GM19099 (cell line): ENCODE results near the gene RHO.

Experiments
- POLR2A ChIP-seq: IDR thresholded peaks from 3 replicates; pipeline ENCODE4 v1.6.1; 2011; ENCODE audit warnings: low read depth; ENCODE audit not compliant: insufficient read length; ENCODE audit errors: extremely low read depth

Gene RHO

DNA sequence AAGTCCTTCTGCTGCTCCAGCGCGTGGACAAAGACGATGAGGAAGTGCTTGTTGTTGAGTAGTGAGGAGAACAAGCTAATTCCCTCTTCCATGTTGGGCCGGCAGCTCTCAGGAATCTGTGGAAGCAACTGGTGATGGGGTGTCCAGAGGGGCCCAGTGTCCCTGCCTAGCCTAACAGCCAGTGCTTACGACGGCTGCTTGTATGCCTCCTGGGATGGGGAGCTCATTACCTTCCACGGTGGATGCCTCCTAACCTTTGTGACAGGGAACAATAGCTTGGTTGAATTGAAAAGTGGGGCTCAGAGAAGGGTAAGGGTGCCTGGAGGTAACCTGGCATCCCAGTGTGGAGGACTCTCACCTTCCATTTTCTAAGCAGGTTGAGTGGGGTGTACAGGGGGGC is 37.5 kb downstream of the RHO start:
- TF ChIP-seq POLR2A = no peak

DNA sequence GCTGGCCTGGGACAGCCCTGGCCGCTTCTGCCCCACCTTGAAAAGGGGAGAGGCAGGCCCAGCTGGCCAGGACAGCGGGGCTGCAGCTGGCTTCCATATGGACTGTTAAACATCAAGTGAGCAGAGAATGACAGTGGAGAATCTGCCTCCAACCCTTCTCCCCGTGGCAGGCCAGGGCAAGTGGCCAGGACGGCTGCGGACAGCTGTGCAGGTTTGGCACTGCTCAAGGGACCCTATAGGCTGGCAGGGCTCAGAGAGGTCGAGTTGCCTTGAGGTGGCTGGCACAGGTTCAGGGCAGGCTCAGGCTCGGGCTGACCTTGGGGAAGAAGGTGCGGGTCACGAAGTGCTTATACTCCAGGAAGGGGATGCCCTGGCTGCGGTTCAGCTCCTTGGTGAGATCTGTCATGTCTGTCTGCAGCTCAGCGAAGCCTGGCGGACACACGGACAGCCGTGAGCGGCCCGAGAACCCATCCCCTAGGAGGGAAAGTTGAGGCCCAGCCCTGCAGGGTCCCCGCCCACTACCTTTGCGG is 38.8 kb downstream of the RHO start:
- TF ChIP-seq POLR2A = no peak

DNA sequence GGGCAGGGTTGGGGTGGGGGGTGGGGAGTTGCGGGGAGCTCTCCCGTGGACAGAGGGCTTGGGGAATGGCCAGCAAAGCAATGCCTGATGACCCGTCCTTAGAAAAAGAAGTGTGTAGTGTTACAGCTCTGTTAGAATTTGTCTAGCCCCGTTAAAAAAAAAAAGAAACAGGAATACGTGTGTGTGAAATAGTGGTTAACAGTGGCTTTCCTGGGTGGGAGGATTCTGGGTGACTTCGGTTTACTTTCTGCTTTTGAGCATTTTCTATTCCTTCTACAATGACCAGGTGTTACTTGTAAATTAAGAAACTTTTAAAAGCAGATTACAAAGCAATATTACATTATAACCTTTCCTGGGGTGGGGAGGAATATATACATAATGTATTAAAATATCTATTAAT is 39.5 kb downstream of the RHO start:
- no peak for TF ChIP-seq POLR2A

DNA sequence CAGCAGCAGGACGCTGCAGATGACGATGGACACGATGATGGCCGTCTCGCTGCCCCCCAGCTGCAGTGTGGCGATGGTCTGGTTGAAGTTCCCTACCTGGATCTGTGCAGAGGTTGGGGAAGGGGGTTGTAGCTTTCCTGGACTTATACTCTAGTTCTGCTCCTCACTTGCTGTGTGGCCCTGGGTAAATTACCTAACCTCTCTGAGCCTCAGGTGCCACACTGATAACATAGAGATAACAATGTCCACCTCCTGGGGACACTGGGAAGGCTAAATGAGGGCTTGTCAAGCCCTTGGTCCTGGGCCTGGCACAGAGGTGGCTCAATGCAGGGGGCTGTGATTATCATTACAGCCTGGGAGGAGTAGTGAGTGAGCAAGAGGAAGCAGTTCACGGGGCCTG is 41.4 kb downstream of the RHO start:
- no peak for TF ChIP-seq POLR2A

DNA sequence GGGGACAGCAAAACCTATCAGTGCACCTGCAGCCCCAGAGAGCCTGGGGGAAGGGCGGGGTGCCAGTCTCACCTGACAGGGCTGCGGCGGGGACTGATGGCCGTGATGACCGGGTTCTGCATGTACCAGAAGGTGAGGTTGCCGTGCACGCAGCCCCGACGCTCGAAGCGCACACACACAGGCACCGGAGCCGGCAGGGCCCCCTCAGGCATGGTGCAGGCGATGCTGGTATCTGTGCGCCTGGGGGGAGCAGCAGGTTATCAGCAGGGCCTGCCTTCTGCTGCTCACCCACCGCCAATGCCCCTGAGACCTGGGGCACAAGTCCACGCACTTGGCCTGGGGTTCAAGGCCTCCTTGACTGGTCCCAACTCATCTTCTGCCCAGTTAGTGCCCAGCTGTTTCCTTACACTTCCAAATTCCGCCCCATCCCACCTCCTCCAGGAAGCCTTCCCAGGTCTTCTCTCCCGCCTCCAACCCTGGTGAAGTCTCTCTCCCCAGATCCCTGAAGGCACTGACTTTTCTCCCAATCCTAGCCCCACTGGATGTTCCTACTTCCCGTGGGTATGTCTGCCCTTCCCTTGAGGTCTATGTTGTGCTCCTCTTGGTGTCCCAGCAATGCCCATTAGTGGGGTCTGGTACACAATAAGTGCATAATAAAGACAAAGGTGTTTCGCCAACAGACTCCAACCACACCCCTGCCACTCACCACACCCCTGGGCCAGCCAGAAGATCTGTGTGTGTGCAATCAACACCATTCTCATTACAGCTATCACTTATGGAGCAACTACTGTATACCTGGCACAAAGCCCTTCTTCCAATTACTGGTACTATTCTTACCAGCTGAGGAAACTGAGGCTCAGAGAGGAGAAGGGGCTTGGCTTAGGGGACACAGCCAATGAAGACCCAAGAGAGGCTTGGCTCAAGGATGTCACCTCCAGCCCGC is 43.4 kb downstream of the RHO start:
- TF ChIP-seq POLR2A = no peak

DNA sequence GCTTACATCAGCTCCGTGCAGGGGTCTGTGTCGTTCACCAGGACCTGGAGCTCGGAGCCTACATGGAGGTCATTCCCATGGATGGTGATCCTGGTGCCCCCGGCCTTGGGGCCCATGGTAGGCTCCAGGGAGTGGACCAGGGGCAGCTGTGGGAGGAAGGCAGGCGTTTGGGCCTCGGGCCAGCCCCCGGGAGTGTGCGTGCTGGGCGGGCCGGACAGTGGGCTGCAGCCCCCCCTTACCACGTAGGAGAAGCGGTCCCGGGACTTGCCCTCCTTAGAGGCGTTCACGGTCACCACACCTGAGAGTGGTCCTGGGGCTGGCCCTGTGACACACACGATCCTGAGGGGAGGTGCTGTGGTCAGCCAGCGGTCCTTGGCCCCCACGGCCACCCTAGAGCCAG is 44.2 kb downstream of the RHO start:
- no peak for TF ChIP-seq POLR2A

DNA sequence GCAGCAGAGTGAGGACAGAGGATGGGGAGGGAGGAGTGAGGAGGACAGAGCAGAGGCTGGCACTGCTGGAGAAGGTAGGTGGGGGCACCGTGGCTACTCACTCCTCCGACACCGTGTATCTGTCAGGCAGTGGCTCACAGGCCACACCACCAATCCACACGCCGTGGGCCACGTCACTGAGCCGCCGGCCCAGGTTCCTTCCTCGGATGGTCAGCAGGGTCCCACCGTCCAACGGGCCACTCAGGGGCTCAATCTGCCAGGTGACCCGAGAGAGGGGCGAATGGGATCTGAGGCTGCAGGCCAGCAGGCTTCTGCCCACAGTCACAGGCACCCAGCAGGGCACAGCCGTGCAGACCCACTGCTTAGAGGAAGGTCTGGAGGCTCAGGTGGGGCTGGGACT is 45.1 kb downstream of the RHO start:
- TF ChIP-seq POLR2A = no peak

DNA sequence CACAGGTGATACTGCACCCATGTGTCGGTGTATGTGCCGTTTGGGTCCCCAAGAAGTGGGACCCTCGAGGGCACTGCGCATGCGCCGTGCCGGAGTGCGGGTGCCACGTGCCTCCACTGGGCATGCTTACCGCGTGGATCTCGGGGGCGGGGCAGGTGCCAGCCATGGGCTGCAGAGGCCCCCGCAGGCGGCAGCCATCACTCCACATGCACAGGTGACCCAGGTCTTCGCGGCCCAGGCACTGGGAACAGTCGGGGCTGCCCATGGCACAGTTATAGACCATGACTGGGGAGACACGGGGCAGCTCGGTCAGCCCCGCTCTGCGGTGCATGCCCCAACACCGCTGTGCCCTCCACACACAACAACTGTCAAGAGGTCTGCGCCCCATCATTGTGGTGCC is 45.8 kb downstream of the RHO start:
- no peak for TF ChIP-seq POLR2A

DNA sequence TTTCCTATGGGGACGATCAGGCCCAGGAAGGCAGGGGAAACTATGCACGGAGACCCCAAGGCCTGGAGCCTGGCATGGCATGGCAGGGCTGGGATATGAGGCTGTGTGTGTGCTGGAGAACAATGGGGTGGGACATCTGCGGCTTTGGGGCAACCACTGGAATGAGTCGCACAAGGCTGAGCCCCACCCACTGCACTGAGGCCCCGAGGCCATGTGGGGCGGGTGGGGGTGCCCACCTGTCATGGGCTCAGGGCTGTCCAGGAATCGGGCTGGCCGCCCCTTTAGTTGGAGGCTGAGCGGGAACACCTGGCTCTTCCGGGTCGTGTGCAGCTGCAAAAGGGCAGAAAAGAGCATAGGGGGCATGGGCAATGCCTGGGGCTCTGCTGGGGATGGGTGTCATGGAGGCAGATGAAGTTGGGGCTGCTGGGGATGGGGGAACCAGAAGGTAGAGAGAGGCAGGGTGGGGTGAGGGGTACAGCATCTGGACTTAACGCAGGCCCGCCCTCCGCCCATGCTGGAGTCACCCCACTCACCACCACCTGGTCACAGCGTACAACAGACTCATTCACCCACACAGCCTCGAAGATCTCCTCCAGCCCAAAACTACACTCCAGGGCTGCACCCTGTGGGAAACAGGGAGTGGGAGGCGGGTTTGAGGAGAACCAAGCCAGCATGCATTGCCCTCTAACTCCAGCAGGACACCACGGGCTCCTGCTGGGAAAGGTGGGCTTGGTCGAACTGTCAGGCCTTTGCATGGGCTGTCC is 47.0 kb downstream of the RHO start:
- no peak for TF ChIP-seq POLR2A

DNA sequence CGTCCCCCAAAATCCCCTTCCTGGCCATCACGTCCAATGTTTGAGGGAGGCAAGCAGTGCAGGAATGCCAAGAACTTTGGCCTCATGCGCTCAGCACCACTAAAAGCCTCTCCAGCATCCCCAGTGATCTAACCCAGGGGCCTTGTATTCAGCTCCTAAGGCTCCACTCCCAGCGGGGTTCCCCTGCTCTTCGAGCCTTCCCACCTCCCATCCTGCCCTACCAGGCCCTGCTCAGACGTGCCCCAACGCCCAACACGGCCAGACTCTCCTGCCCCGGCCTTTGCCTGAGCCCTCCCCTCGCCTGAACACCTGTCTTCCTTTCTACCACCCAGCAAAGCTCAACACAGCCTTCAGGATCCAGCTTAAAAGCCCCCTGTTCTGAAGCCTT is 47.6 kb downstream of the RHO start:
- TF ChIP-seq POLR2A = no peak

DNA sequence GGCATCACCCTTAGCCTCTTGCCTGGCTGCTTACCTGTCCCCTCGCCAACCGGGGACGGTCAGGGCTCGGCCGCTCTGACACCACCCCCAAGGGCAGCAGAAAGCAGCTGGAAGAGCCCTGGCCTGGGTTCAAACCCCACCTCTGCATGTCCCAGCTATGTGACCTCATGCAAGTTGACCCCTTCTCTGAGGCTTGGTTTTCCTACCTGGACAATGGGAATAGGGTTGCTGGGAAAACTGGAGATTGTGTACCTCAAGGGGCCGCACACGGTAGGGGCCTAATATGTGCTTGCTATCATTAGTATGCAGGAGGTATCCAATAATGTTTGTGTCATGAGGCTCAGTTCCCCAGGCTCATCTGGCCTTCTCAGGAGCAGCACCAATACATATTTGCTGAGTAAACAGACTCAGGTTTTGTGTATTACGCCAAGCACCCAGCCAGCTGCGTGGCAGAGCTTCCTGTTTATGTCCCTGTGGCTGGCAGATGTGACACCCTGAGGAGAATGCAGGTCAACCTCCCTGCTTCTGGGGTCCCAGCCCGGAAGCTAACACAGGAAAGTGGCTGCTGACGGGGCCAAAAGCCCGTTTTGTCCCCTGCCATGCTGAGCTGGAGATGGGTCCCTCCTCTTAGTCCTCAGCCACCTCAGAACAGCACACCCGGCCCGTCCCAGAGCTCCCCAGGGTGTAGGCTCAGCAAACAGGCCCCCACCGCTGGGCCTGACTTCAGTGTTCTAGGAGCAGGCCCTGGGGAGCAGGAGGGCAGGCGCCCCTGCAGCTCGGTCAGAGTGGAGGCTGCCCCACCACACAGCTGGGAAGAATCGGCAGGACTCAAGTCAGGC is 48.3 kb downstream of the RHO start:
- peak; percentile 38 for TF ChIP-seq POLR2A

DNA sequence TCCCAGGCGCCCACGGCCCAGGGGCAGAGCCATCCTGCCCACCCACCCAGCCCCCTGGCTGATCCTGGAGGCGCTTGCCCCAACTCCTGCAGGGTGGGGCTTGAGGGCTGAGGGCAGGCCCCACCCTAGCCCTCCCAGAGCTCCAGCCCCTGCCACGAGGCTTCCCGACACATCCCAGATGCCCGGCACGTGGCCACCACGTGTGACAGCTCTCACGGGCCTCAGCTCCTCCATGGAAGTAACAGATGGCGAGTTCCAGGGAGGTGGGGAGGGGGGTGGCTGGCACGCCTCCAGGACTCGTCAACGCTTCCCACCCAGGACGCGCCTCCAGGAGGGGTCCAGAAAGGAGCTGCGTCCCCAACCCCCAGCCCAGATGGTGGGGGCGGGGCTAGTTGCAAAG is 48.9 kb downstream of the RHO start:
- TF ChIP-seq POLR2A = no peak

DNA sequence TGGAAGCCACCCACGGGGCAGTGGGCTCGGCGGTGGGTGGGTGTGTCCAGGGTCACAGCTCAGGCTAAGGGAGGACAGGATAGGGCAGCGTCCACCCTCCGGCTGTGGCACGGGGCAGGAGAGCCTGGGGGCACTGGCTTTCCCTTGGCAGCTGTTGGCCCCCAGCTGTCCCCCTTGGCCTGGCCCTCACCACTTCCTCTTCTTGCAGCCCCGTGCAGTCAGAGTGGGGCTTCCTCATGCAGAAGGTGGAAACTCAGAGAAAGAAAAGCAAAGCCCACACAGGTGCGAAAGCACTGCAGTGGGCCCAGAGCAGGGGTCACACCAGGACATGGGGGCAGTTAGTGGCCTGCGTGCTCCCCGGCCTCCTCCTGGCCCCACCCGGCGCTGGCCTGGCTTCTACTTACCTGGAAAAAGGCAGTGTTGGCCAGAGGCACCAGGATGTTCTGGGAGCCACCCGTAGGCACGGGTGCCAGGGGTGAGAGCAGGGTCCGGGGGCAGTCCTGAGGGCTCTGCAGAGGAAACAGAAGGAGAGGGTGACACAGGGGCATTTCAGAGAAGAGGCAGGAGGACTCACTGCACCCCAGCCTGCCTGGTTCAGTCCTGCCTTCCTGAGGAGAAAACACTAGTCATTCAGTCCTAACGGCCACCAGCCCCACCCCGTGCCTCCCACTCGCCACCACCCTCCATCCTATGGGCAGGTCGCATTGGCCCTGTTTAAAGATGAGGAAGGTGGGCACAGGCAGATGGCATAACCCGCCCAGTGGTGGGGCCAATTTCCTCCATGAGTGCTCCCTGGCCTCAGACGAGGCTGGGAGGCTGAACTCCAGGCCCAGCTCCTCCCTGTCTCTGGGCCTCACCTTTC is 49.7 kb downstream of the RHO start:
- TF ChIP-seq POLR2A = no peak

DNA sequence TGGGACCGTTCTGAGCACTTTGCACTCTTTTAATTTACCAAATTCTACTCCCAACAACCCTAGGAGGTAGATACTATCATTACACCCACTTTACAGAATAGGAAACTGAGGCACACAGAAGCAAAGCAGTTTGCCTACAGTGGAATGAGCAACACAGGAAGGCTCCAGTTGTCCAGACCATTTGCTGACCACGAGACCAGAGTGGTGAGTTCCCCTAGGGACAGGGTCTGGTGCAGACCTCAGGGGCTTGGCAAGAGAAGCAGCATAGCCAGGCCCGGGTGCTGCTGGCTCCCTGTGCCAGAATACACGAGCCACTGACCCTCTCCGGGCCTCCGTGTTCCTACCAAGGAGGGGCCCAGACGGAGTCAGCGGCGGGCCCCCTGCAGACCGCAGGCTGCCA is 51.6 kb downstream of the RHO start:
- TF ChIP-seq POLR2A = no peak
